ENCODE measurements around the gene UCKL1. TPM values are rescaled to one million over a fixed set of nuclear protein-coding genes. Genes with fewer than 3 reads are reported as not detected.
"Not testable (repeated sequence)": the region's sequence is repeated elsewhere in the genome, so short reads cannot be mapped to it uniquely, and the experiment has no call there.

The UCKL1 gene
- total RNA-seq, 2 experiments from 2014 or later: 25.6 to 42.6 TPM

DNA sequence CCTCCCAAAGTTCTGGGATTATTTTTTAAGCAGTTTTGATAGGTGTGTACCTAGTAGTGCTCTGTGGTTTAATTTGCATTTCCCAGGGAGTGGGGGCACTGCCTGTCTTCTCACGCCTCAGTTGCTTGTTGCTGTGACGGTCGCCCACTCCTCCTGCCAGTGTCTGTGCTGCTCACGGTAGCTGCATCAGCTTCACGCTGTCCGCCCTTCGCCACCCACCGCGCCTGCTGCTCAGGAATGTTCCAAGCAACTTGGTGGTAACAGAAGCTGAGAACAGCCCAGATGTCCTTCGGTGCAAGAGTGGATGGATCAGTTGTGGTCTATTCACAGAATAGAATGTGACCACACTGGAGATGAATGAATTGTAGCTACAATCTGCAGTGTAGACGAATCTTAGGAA is 38.4 kb downstream of the UCKL1 start:
- H2AFZ ChIP-seq (ENCODE audit: low read length): no peak overlapping the region
- H3K36me3 ChIP-seq (ENCODE audit: insufficient read depth, low read length): peaks cover 49% of the 10 kb centered on the region
- no peak overlapping the region for H3K4me2 ChIP-seq (ENCODE audit: low read length)
- ChIA-PET POLR2A (interaction anchor here (1.1 kb wide), 3 partner anchors 9 to 39 kb away, joined by 3 read pairs; partner anchors contain the start of gene UCKL1), CTCF (ENCODE audit: unreplicated experiment) (no interaction called here)
- peaks cover 15% of the 10 kb centered on the region for H3K79me2 ChIP-seq (ENCODE audit: insufficient read depth, low read depth, low read length)
- no peak for TF ChIP-seq EZH2phosphoT487 (IDR thresholded peaks at IDR 0.05; ENCODE audit: borderline replicate concordance, low read depth, low read length)
- TF ChIP-seq, protein P1, sequence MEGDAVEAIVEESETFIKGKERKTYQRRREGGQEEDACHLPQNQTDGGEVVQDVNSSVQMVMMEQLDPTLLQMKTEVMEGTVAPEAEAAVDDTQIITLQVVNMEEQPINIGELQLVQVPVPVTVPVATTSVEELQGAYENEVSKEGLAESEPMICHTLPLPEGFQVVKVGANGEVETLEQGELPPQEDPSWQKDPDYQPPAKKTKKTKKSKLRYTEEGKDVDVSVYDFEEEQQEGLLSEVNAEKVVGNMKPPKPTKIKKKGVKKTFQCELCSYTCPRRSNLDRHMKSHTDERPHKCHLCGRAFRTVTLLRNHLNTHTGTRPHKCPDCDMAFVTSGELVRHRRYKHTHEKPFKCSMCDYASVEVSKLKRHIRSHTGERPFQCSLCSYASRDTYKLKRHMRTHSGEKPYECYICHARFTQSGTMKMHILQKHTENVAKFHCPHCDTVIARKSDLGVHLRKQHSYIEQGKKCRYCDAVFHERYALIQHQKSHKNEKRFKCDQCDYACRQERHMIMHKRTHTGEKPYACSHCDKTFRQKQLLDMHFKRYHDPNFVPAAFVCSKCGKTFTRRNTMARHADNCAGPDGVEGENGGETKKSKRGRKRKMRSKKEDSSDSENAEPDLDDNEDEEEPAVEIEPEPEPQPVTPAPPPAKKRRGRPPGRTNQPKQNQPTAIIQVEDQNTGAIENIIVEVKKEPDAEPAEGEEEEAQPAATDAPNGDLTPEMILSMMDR (conservative IDR thresholded peaks at IDR 0.05; ENCODE audit: low read length): no peak
- intact Hi-C loops (cut with micrococcal nuclease; ENCODE audit: unreplicated experiment): no loop called here
- H3K9me3 ChIP-seq (ENCODE audit: low read length): peaks cover 16% of the 10 kb centered on the region; the same call in 1 of the 2 replicates
- H3K9me2 ChIP-seq (ENCODE audit: insufficient read depth, low read length): no peaks in the 10 kb centered on the region
- H3K27ac ChIP-seq (ENCODE audit: low read depth, low read length, poor library complexity, severe bottlenecking): no peak overlapping the region
- BruUV-seq (replicated peaks): no TSS peak
- DNase-seq (ENCODE audit: low spot score): no peak
- no peak overlapping the region for H3K4me3 ChIP-seq (ENCODE audit: low read depth, low read length, poor library complexity, severe bottlenecking)
- H4K20me1 ChIP-seq (ENCODE audit: insufficient read depth, low read length): no peaks in the 10 kb centered on the region
- peaks cover 5% of the 10 kb centered on the region for H3K4me1 ChIP-seq (ENCODE audit: insufficient read depth, low read length, poor library complexity, severe bottlenecking)

GRCh38 chr20:63916371-63916939 is 39.8 kb downstream of the UCKL1 start:
- H3K4me1 ChIP-seq (ENCODE audit: insufficient read depth, low read length, poor library complexity, severe bottlenecking); CTCF ChIA-PET (ENCODE audit: unreplicated experiment); intact Hi-C loops (cut with micrococcal nuclease; ENCODE audit: unreplicated experiment); H3K27ac ChIP-seq (ENCODE audit: low read depth, low read length, poor library complexity, severe bottlenecking); H2AFZ ChIP-seq (ENCODE audit: low read length); DNase-seq (ENCODE audit: low spot score); H3K4me3 ChIP-seq (ENCODE audit: low read depth, low read length, poor library complexity, severe bottlenecking); POLR2A ChIA-PET; H3K9me2 ChIP-seq (ENCODE audit: insufficient read depth, low read length); H4K20me1 ChIP-seq (ENCODE audit: insufficient read depth, low read length); H3K4me2 ChIP-seq (ENCODE audit: low read length): not testable (repeated sequence)
- peaks cover 49% of the 10 kb centered on the region for H3K36me3 ChIP-seq (ENCODE audit: insufficient read depth, low read length)
- TSS peak; percentile 40 for BruUV-seq (replicated peaks)
- peaks cover 28% of the 10 kb centered on the region for H3K79me2 ChIP-seq (ENCODE audit: insufficient read depth, low read depth, low read length)
- H3K9me3 ChIP-seq (ENCODE audit: low read length): peaks cover 16% of the 10 kb centered on the region; the same call in 1 of the 2 replicates

DNA sequence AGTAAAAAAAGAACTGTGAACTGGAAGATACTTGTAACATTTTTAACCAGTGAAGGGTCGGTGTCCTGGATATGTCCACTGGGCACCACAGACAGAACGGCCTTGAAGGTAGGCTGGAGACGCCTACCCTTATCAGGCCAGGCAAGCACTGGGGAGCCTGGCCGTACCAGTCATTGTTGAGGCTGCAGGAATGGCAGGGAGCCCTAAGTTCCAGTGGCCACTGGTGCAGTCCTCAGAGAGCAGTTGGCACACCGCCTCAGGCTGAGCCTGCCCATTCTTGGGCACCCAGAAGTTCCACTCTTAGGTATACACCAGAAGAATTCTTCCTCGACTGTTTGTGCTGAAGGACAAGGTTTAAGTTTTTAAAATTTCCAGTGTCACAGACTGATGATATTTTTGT is 40.7 kb downstream of the UCKL1 start:
- H4K20me1 ChIP-seq (ENCODE audit: insufficient read depth, low read length): no peaks in the 10 kb centered on the region
- H3K79me2 ChIP-seq (ENCODE audit: insufficient read depth, low read depth, low read length): peaks cover 36% of the 10 kb centered on the region
- BruUV-seq (replicated peaks): no TSS peak
- TF ChIP-seq, protein P1 (conservative IDR thresholded peaks at IDR 0.05; ENCODE audit: low read length): no peak
- no peak for TF ChIP-seq EZH2phosphoT487 (IDR thresholded peaks at IDR 0.05; ENCODE audit: borderline replicate concordance, low read depth, low read length)
- ChIA-PET POLR2A (no interaction called here), CTCF (ENCODE audit: unreplicated experiment) (interaction anchor here (0.6 kb wide), 1 partner anchor 36 kb away, joined by 3 read pairs; no protein-coding TSS in a partner anchor)
- H3K9me2 ChIP-seq (ENCODE audit: insufficient read depth, low read length): no peaks in the 10 kb centered on the region
- H3K9me3 ChIP-seq (ENCODE audit: low read length): peaks cover 16% of the 10 kb centered on the region; the same call in 1 of the 2 replicates
- H3K4me3 ChIP-seq (ENCODE audit: low read depth, low read length, poor library complexity, severe bottlenecking): no peak overlapping the region
- no peak overlapping the region for H2AFZ ChIP-seq (ENCODE audit: low read length)
- no peak overlapping the region for H3K27ac ChIP-seq (ENCODE audit: low read depth, low read length, poor library complexity, severe bottlenecking)
- peaks cover 49% of the 10 kb centered on the region for H3K36me3 ChIP-seq (ENCODE audit: insufficient read depth, low read length)
- intact Hi-C loops (cut with micrococcal nuclease; ENCODE audit: unreplicated experiment): no loop called here
- H3K4me1 ChIP-seq (ENCODE audit: insufficient read depth, low read length, poor library complexity, severe bottlenecking): peaks cover 5% of the 10 kb centered on the region
- no peak for DNase-seq (ENCODE audit: low spot score)
- no peak overlapping the region for H3K4me2 ChIP-seq (ENCODE audit: low read length)

Measured in OCI-LY7 (cell line).